Measurements from ENCODE around the gene PAXX.

Gene PAXX

GRCh38 chr9:136975644-136976043 lies 16.6 kb upstream of the PAXX start:
- no peak for TF ChIP-seq CTCF (IDR thresholded peaks at IDR 0.05; ENCODE audit: insufficient read depth, missing control alignments)
- FAIRE-seq (no peak), DNase-seq (ENCODE audit: insufficient read length, low spot score) (no peak)

- no peak for TF ChIP-seq CTCF (IDR thresholded peaks at IDR 0.05; ENCODE audit: insufficient read depth, missing control alignments)
- DNase-seq (ENCODE audit: insufficient read length, low spot score), result no peak
- no peak for FAIRE-seq
Observed at GRCh38 chr9:136977223-136977622, 15.0 kb upstream of the PAXX start, which contains the start of gene PTGDS. Gene PTGDS, plus strand, starts transcription at chr9:136977504. Its CDS starts 75 bp downstream, at chr9:136977579.

- no peak for TF ChIP-seq CTCF (IDR thresholded peaks at IDR 0.05; ENCODE audit: insufficient read depth, missing control alignments)
- DNase-seq (ENCODE audit: insufficient read length, low spot score) (no peak), FAIRE-seq (no peak)
Observed at GRCh38 chr9:136977649-136978072, 14.6 kb upstream of the PAXX start.

GRCh38 chr9:136978073-136978864 lies 14.0 kb upstream of the PAXX start:
- no peak for TF ChIP-seq CTCF (IDR thresholded peaks at IDR 0.05; ENCODE audit: insufficient read depth, missing control alignments)
- DNase-seq (ENCODE audit: insufficient read length, low spot score) (no peak), FAIRE-seq (no peak)

GRCh38 chr9:136978865-136979544 lies 13.2 kb upstream of the PAXX start:
- FAIRE-seq (no peak), DNase-seq (ENCODE audit: insufficient read length, low spot score) (no peak)
- TF ChIP-seq CTCF (IDR thresholded peaks at IDR 0.05; ENCODE audit: insufficient read depth, missing control alignments), result no peak

- FAIRE-seq (no peak), DNase-seq (ENCODE audit: insufficient read length, low spot score) (no peak)
- TF ChIP-seq CTCF (IDR thresholded peaks at IDR 0.05; ENCODE audit: insufficient read depth, missing control alignments), result no peak
Observed at GRCh38 chr9:136979769-136980587, 12.2 kb upstream of the PAXX start.
